Heart right ventricle (tissue), 16 donors: ENCODE data around the gene TM4SF18. TPM values are rescaled to one million over a fixed set of nuclear protein-coding genes. Genes with fewer than 3 reads are reported as not detected.

Source experiments
- ATAC-seq, 8 donors: fragments of 200-7000 bp; cut with Tn5 transposase; one replicate each; pipeline ENCODE4 v1.9.1; 2020; ENCODE audit warnings: mild to moderate bottlenecking in 8 of 8, moderate library complexity in 8 of 8, moderate number of reproducible peaks in 1 of 8
- DNase-seq, 2 donors: peaks; one replicate each; pipeline ENCODE4 v3.0.0-alpha.2; 2020
- H3K27ac ChIP-seq, 10 donors: fragments of 200-600 bp; sonication (generic) in 2 of 10; one replicate each; pipeline versions ENCODE4 v1.5.0 to v1.8.0; 2020 to 2022; ENCODE audit warnings: mild to moderate bottlenecking in 3 of 10
- H3K27me3 ChIP-seq, 7 donors: fragments of 200-600 bp; one replicate each; pipeline ENCODE4 v1.8.0; 2021 to 2022; ENCODE audit warnings: mild to moderate bottlenecking in 2 of 7
- H3K36me3 ChIP-seq, 9 donors: fragments of 200-600 bp; sonication (generic) in 1 of 9; one replicate each; pipeline versions ENCODE4 v1.5.0 to v1.8.0; 2020 to 2022; ENCODE audit warnings: mild to moderate bottlenecking in 2 of 9
- H3K4me1 ChIP-seq, 9 donors: fragments of 200-600 bp; sonication (generic) in 1 of 9; one replicate each; pipeline versions ENCODE4 v1.5.0 to v1.8.0; 2020 to 2022; ENCODE audit warnings: mild to moderate bottlenecking in 4 of 9
- H3K4me3 ChIP-seq, 10 donors: fragments of 200-600 bp; sonication (generic) in 2 of 10; one replicate each; pipeline versions ENCODE4 v1.5.0 to v1.8.0; 2020 to 2022; ENCODE audit warnings: mild to moderate bottlenecking in 7 of 10, moderate library complexity in 2 of 10
- H3K9me3 ChIP-seq, 11 donors: fragments of 200-600 bp in 10 of 11; sonication (generic) in 2 of 11; one replicate each; pipeline versions ENCODE4 v1.5.0 to v1.8.0; 2013 to 2022; ENCODE audit warnings: mild to moderate bottlenecking in 2 of 11, control low read depth in 1 of 11, moderate library complexity in 1 of 11
- CTCF ChIP-seq, 9 donors: fragments of 200-600 bp; sonication (generic) in 2 of 9; IDR thresholded peaks; one replicate each; pipeline versions ENCODE4 v1.5.0 to v1.8.0; 2021 to 2022; ENCODE audit warnings: antibody characterized with exemption in 9 of 9, mild to moderate bottlenecking in 5 of 9, moderate library complexity in 1 of 9
- WGBS, 2 donors: extraction: QIAGEN DNeasy Blood & Tissue Kit; methylation state at CpG; one replicate each; pipeline ENCODE4 v1.1.7; 2013; ENCODE audit warnings: inconsistent platforms in 1 of 2; 5-methylcytosine and 5-hydroxymethylcytosine counted together
- intact Hi-C, 10 donors: fragments of 100-400 bp; cut with DNase I; formaldehyde crosslinking; loops; one replicate each; pipeline versions ENCODE4 v1.11.1 to v1.14.2; 2022
- polyA plus RNA-seq, 2 donors: library from polyadenylated mRNA; stranded (reverse); fragments of 200-250 nt; gene quantifications; one replicate each; pipeline ENCODE4 v1.2.3, GENCODE V29; 2013
- total RNA-seq, 10 donors: library from RNA; stranded (reverse); fragmentation: NEBNext Ultra II Directional in 3 of 10; extraction: Animal tissue kit (Norgen Biotek cat#: 25700) in 3 of 10; gene quantifications; one replicate each; pipeline versions ENCODE4 v1.2.1 to v1.2.4, GENCODE V29; 2021 to 2023
- donor health status: Arrhythmogenic right ventricular cardiomyopathy.
- donor health status: ischemic (EF 13 %, LVEDD 7.1; RV severe dilation, severe dysfunction).
- donor health status: healthy with polysubstance abuse.
- donor health status: DM: no; HTN: yes; CAD: no.
- donor health status: DM: no; HTN: no; CAD: no.
- donor health status: ischemic (EF 25% LVEDD 6.9; RV normal size, moderate dysfunction).
- donor health status: ischemic (EF 25% LVEDD 5.7; RV mildly dilated, moderate dysfunction).
- donor health status: healthy.
- donor health status: DM: yes; HTN: yes; CAD: no.
- donor health status: Ischemic cardiomyopathy.
- donor health status: ischemic (EF 35%, LVEDD 5.7; RV mildly dilated, moderate dysfunction).
- donor health status: nonischemic (EF 11% LVEDD 7.7; RV severe dilation, severe dysfunction).
- donor health status: DM: yes; HTN: yes; CAD: no.
- donor health status: PGD.
- donor health status: ischemic (EF 29% LVEDD 5.4; RV normal size, mild dysfunction).
- donor health status: nonischemic (EF 23%, LVEDD 6.1; RV moderate dilation, normal function).

The TM4SF18 gene
- total and polyA plus RNA-seq, 12 donors: 4.1 to 21.2 (median 8.8) TPM

GRCh38 chr3:149270180-149270579 is 63.3 kb downstream of the TM4SF18 start:
- WGBS, 2 donors: 56 to 74% methylated on average over 2 of the region's 2 CpGs
- intact Hi-C loops: loop anchor here in 8 of 10 donors (2.0 to 10.0 kb wide), 7 partner anchors 67 to 408 kb away; partner anchors contain the start of gene CPA3 (in 1 of the 8)
- no peaks in the 10 kb centered on the region for H3K36me3 ChIP-seq
- peaks cover 0 to 24% (median 9%) of the 10 kb centered on the region in 9 donors for H3K4me1 ChIP-seq
- H3K27me3 ChIP-seq: no peaks in the 10 kb centered on the region
- no peak overlapping the region for H3K27ac ChIP-seq
- H3K4me3 ChIP-seq: no peak overlapping the region
- ATAC-seq (no peak), DNase-seq (no peak)
- H3K9me3 ChIP-seq: no peaks in the 10 kb centered on the region
- no peak for TF ChIP-seq CTCF (IDR thresholded peaks at IDR 0.05)

GRCh38 chr3:149269687-149270086 is 63.7 kb downstream of the TM4SF18 start:
- DNase-seq (no peak), ATAC-seq (no peak)
- H3K36me3 ChIP-seq: no peaks in the 10 kb centered on the region
- no peaks in the 10 kb centered on the region for H3K9me3 ChIP-seq
- WGBS, 2 donors: 97 to 98% methylated on average over 7 of the region's 7 CpGs
- no peak overlapping the region for H3K4me3 ChIP-seq
- no peak overlapping the region for H3K27ac ChIP-seq
- TF ChIP-seq CTCF (IDR thresholded peaks at IDR 0.05): no peak
- intact Hi-C loops: loop anchor here in 9 of 10 donors (2.0 to 10.0 kb wide), 7 partner anchors 68 to 407 kb away; partner anchors contain the start of gene CPA3 (in 3 of the 9)
- H3K4me1 ChIP-seq: peaks cover 0 to 19% (median 4%) of the 10 kb centered on the region in 9 donors
- H3K27me3 ChIP-seq: no peaks in the 10 kb centered on the region

Other genes with a start within 250 kb of the TM4SF18 start
- gene HLTF, start 247.1 kb downstream of the TM4SF18 start, total RNA-seq: 10 to 100 TPM; 19.1 to 38.6 (median 30.6) TPM
- gene HLTF, start 247.1 kb downstream of the TM4SF18 start, polyA plus RNA-seq: 1 to 10 TPM; 4.5 to 4.6 TPM
- 10 to 100 TPM in 1 of 10 donors, 1 to 10 TPM in 9; 3.9 to 12.8 (median 5.0) TPM for gene HPS3, start 204.0 kb downstream of the TM4SF18 start, total RNA-seq
- gene HPS3, start 204.0 kb downstream of the TM4SF18 start, polyA plus RNA-seq: 1 to 10 TPM; 3.7 to 4.4 TPM
- gene CP, start 111.8 kb downstream of the TM4SF18 start, total RNA-seq: 10 to 100 TPM in 1 of 10 donors, 1 to 10 TPM in 9; 1.3 to 22.7 (median 3.5) TPM
- 1 to 10 TPM; 2.9 to 6.6 TPM for gene CP, start 111.8 kb downstream of the TM4SF18 start, polyA plus RNA-seq
- 100 to 1,000 TPM in 5 of 10 donors, 10 to 100 TPM in 5; 63.6 to 142 (median 95.2) TPM for gene TM4SF1, start 44.0 kb upstream of the TM4SF18 start, total RNA-seq
- 100 to 1,000 TPM; 131 to 132 TPM for gene TM4SF1, start 44.0 kb upstream of the TM4SF18 start, polyA plus RNA-seq
- gene TM4SF4, start 141.1 kb upstream of the TM4SF18 start, total RNA-seq: not detected
- not detected for gene TM4SF4, start 141.1 kb upstream of the TM4SF18 start, polyA plus RNA-seq